HFF-Myc (cell line): Measurements from ENCODE around the gene KLHL18.

ENCODE experiments used
- DNase-seq: peaks from one replicate; pipeline ENCODE4 v3.0.0-alpha.2; 2011; ENCODE audit warnings: low read depth; ENCODE audit errors: extremely low read depth
- H3K4me3 ChIP-seq: replicated peaks from 2 replicates; pipeline ENCODE4 v1.5.1; 2011; ENCODE audit warnings: low read depth, mild to moderate bottlenecking, control low read depth, low read length
- TF ChIP-seq, protein P1 (sequence below): IDR thresholded peaks from 2 replicates; pipeline ENCODE4 v1.5.1; 2012; ENCODE audit warnings: mild to moderate bottlenecking, low read depth, low read length, control low read depth; ENCODE audit errors: missing control alignments

The KLHL18 gene

DNA sequence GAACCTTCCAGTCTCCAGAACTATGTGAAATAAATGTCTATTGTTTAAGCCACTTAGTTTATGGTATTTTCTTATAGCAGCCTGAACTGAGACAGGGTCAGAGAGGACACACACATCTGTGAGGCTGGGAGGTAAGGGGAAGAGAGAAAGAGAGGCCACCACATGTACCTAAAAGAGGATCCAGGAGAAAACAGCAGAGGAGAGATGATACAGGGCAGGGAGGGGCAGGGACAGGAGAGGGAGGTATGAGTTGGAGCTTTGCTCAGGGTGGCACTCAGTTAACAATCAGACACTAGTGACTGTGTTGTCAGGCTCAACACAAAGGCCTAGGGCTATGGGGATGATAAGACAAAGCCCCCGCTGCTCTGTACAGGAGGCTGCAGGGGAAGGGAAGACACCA lies 17.7 kb upstream of the KLHL18 start:
- no peak for DNase-seq
- no peak overlapping the region for H3K4me3 ChIP-seq
- TF ChIP-seq, protein P1, sequence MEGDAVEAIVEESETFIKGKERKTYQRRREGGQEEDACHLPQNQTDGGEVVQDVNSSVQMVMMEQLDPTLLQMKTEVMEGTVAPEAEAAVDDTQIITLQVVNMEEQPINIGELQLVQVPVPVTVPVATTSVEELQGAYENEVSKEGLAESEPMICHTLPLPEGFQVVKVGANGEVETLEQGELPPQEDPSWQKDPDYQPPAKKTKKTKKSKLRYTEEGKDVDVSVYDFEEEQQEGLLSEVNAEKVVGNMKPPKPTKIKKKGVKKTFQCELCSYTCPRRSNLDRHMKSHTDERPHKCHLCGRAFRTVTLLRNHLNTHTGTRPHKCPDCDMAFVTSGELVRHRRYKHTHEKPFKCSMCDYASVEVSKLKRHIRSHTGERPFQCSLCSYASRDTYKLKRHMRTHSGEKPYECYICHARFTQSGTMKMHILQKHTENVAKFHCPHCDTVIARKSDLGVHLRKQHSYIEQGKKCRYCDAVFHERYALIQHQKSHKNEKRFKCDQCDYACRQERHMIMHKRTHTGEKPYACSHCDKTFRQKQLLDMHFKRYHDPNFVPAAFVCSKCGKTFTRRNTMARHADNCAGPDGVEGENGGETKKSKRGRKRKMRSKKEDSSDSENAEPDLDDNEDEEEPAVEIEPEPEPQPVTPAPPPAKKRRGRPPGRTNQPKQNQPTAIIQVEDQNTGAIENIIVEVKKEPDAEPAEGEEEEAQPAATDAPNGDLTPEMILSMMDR, result no peak

DNA sequence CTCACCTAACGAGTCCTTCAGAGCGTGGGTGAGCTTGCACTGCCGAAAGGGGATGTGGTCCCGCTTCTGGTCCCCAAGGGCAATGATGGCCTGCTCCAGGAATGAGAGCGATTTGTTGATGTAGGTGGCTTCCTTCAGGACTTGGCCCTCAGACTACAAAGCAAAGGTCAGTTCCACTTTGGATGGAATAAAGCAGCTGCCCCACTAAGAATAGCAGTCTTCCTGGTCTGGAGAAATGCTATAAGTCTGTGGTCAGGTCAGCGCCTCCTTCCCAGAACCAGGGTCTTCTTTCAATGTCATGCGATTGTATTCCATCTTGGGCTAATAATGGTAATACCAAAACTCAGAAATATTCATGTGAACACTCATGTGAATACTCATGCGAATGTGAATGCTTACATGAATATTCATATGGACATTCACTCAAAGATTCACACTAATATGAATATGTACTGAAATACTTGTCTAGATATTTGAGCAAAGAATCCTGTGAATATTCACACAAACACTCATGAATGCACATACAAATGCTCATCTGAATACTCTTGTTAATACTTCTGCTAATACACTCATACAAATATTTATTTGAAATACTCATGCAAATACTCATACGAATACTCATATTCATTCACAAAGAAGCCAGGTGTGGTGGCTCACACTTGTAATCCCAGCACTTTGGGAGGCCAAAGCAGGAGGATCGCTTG lies 16.9 kb upstream of the KLHL18 start:
- TF ChIP-seq, protein P1, result no peak
- H3K4me3 ChIP-seq, result no peak overlapping the region
- DNase-seq, result no peak

DNA sequence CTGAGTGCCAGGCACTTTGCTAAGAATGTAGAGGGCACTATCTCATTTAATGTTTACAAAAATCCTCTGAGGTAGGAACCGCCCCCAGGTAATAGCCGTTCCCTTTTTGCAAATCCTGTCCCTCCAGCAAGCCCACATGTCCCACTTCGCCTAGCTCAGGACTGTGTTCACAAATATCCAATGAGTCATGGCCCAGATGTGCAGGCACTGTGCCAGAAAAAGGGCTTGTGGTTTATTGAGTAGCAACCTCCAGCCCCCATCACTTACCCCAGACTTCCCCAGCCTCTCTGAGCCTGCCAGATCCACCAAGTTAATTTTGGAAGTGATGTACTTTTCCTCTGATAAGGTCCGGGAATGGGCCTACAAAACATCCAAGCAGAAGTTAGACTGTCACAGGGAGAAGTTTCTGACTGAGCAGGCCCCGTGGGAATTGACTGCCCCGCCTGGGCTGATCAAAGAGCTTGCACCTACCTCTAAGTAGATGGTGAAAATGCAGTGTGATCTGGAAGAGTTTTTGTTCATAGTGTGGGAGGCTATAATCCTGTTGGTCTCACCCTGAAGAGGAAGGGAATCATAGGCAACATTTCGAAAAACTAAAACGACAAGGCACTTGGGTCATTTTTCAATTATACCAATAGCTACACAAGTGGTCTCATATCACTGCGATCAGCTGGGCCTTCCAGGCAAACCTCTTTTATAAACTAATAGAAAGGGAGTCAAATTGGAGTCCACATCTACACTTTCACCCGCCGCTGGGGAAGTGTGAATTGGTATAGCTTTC lies 15.8 kb upstream of the KLHL18 start:
- no peak overlapping the region for H3K4me3 ChIP-seq
- DNase-seq, result peak; percentile 98
- TF ChIP-seq, protein P1, result no peak

DNA sequence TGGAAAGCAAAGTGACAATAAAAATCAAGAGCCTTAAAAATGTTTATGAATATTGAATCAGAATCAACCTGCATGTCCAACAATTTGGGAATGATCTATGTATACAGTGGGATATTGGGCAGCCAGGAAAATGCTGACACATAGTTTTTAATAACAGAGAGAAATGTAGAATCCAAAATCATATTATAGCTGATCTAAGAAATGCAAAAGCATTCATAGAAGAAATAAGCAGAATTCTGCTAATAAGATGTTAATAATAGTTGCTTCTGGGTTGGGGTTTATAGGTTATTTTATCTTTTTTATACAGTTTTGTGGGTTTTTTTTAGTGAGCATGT lies 15.3 kb upstream of the KLHL18 start:
- TF ChIP-seq, protein P1, result no peak
- no peak overlapping the region for H3K4me3 ChIP-seq
- no peak for DNase-seq

DNA sequence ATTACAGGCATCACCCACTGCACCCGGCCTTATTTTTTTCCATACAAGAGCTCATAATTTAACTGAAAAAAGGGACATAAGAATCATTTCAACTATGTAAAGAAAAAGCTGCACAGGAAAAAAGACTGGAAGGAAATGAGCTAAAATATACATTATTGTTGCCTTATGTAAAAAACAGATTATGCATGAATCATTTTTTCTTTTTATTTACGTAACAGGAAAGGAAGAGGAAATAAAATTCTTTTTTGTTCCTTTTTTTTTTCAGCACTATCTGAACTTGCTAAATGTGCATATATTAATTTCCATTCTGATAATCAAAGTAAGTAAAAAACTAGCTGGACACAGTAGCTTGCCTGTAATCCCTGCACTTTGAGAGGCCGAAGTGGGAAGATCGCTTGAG lies 12.2 kb upstream of the KLHL18 start:
- no peak overlapping the region for H3K4me3 ChIP-seq
- no peak for DNase-seq
- TF ChIP-seq, protein P1, result no peak

DNA sequence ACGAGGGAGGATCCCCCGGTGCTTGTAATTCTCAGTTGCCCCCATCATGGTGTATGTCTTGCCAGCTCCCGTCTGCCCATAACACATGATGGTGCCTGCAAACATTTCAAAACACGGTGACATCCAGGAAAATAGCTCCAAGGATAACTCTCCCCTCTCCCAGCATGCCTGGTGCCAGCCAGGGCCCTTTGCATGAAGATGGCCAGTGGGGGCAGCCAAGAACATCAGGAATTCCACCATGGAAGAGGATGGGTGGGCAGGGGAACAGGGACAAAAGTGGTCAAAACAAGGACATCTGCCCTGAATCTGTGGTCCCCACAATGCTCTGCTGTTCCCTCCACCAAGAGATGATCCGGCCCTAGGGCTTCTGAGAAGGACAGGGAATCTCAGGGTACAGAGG lies 9.2 kb upstream of the KLHL18 start:
- TF ChIP-seq, protein P1, result peak; percentile 19
- DNase-seq, result no peak
- no peak overlapping the region for H3K4me3 ChIP-seq
